ENCODE measurements around the gene MACROD2.

Gene MACROD2

DNA sequence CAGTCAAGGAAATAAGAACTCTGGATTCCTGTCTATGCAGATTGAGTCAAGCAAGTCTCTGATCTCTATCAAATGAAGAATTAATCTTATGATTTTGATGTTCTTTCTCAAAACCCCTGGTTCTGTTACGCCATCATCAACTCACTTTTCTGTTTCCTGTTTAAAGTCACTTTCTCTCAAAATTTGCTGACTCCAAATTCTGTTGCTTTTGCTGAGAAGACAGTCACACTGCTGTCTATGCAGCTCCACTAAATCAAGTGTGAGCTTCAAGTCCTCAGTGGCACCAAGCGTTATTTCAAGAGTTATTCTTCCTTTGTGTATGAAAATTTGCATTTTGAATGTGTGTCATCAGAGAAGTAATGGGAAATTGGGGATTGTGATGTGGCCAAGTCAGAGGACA lies 1914.7 kb downstream of the MACROD2 start:
- Histone ChIP-seq H3K4me3 (ENCODE audit: low read depth, low read length) (no peak overlapping the region), H3K4me1 (no peaks in the 10 kb centered on the region), H3K9me3 (no peaks in the 10 kb centered on the region), H3K36me3 (no peaks in the 10 kb centered on the region), H3K27me3 (no peaks in the 10 kb centered on the region)
- TF ChIP-seq, protein P1, sequence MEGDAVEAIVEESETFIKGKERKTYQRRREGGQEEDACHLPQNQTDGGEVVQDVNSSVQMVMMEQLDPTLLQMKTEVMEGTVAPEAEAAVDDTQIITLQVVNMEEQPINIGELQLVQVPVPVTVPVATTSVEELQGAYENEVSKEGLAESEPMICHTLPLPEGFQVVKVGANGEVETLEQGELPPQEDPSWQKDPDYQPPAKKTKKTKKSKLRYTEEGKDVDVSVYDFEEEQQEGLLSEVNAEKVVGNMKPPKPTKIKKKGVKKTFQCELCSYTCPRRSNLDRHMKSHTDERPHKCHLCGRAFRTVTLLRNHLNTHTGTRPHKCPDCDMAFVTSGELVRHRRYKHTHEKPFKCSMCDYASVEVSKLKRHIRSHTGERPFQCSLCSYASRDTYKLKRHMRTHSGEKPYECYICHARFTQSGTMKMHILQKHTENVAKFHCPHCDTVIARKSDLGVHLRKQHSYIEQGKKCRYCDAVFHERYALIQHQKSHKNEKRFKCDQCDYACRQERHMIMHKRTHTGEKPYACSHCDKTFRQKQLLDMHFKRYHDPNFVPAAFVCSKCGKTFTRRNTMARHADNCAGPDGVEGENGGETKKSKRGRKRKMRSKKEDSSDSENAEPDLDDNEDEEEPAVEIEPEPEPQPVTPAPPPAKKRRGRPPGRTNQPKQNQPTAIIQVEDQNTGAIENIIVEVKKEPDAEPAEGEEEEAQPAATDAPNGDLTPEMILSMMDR (IDR thresholded peaks at IDR 0.05; ENCODE audit: low read depth, low read length) = no peak
- DNase-seq = no peak

DNA sequence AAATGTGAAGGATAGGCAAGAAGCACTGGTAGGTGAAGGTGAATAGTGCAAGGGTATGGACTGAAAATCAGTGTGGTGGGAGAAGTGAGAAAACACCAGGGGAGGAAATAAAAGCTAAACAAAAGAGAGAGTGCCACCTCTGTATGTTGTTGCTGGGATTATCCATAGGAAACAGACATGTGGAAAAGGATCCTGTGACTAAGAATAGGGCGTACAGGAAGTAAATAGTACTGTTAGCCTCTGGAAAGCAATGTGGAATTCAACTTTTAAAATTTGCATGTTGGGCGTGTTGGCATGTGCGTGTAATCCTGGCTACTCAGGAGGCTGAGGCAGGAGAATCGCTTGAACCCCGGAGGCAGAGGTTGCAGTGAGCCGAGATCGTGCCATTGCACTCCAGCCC lies 1916.3 kb downstream of the MACROD2 start:
- Histone ChIP-seq H3K4me3 (ENCODE audit: low read depth, low read length) (no peak overlapping the region), H3K9me3 (no peaks in the 10 kb centered on the region), H3K36me3 (no peaks in the 10 kb centered on the region), H3K27me3 (no peaks in the 10 kb centered on the region), H3K4me1 (no peaks in the 10 kb centered on the region)
- TF ChIP-seq, protein P1 (IDR thresholded peaks at IDR 0.05; ENCODE audit: low read depth, low read length) = no peak
- DNase-seq = no peak

DNA sequence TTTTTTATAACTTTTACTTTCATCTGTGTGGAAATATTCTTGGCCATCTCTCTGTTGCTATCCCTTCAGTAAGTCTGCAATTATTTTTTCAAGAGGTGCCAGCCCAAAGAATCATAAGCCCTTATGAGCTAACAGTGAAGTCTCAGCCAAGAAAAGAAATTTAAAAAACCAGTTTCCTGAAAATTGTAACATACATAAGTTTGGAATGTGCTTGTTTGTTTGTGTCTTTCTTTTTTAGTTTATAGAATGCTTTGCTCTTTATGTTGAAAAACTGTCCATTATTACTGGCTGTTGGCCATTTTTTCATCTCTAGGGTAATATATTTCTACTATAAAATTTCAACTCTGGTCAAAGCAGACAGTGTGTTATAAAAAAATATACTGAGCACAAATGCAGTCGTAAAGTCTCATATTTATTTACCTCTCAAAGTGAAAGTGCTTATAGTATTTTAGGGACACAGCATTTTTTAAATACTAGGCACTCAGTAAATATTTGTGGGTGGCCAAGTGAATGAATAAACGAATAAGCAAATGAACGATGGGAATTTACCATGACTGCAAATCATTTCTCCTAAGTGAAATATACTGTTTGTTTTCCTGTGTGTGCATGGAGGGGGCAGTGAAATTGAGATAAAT lies 1918.2 kb downstream of the MACROD2 start:
- no peak overlapping the region for H3K4me3 ChIP-seq (ENCODE audit: low read depth, low read length)
- H3K9me3 ChIP-seq = no peaks in the 10 kb centered on the region
- no peak for DNase-seq
- no peaks in the 10 kb centered on the region for H3K4me1 ChIP-seq
- H3K27me3 ChIP-seq = no peaks in the 10 kb centered on the region
- TF ChIP-seq, protein P1 (IDR thresholded peaks at IDR 0.05; ENCODE audit: low read depth, low read length) = no peak
- no peaks in the 10 kb centered on the region for H3K36me3 ChIP-seq

DNA sequence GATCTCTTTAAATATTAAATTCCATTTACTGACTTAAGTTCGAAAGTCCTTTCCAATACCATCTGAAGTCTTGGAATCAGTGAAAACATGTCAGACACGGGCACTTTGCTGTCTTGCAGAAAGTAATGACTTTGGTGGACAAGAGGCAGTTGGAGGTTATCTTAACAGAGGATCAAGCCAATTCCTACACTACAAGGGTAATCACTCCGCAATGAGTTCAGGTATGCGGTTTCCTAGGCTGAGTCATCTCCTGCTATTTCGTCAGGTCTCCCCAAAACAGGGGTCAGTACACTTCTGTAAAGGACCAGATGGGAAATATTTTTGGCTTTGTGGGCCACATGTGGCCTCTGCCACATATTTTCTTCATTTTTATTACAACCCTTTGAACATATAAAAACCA lies 1921.3 kb downstream of the MACROD2 start:
- Histone ChIP-seq H3K4me3 (ENCODE audit: low read depth, low read length) (no peak overlapping the region), H3K36me3 (no peaks in the 10 kb centered on the region), H3K27me3 (no peaks in the 10 kb centered on the region), H3K4me1 (no peaks in the 10 kb centered on the region), H3K9me3 (no peaks in the 10 kb centered on the region)
- no peak for DNase-seq
- TF ChIP-seq, protein P1 (IDR thresholded peaks at IDR 0.05; ENCODE audit: low read depth, low read length) = no peak

DNA sequence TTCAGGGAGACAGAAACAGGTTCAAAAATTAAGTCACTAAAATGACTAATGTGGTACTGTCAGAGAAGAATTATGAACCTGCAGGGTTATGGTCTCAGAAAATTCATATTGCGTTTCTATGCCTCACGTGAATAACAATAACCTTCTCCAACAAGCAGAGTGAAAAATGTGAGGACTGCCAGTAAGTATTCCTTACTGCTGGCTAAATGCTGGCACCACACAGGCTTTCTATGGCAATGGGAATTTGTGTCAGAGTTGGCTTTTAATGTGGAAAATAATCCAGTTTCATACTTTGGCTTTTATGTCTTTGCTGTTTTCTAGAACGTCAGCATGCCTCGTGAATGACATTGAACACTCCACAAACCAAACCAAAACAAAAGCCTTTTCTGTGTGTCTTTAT lies 1922.0 kb downstream of the MACROD2 start:
- H3K9me3 ChIP-seq = no peaks in the 10 kb centered on the region
- TF ChIP-seq, protein P1 (IDR thresholded peaks at IDR 0.05; ENCODE audit: low read depth, low read length) = no peak
- no peak for DNase-seq
- H3K4me3 ChIP-seq (ENCODE audit: low read depth, low read length) = no peak overlapping the region
- H3K27me3 ChIP-seq = no peaks in the 10 kb centered on the region
- no peaks in the 10 kb centered on the region for H3K36me3 ChIP-seq
- H3K4me1 ChIP-seq = no peaks in the 10 kb centered on the region

DNA sequence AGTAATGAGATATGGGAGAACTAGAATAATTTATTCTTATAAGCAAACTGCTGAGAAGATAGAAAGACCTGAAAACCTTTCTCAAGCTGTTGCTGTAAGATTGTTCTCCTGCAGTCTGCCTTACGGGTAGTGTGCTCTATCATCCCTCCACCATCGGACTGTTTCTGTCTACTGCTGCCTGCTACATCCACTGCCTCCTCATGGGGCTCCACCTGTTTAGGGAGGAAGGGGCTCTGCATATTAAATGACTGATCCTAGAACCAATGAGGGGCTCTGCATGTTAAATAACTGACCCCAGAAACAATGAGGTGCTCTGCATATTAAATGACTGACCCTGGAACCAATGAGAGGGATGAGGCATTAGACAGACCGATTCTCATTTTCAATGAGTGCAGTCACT lies 1923.3 kb downstream of the MACROD2 start:
- H3K9me3 ChIP-seq = no peaks in the 10 kb centered on the region
- H3K4me1 ChIP-seq = no peaks in the 10 kb centered on the region; the same call in 1 of the 2 replicates
- H3K27me3 ChIP-seq = no peaks in the 10 kb centered on the region
- H3K36me3 ChIP-seq = no peaks in the 10 kb centered on the region
- TF ChIP-seq, protein P1 (IDR thresholded peaks at IDR 0.05; ENCODE audit: low read depth, low read length) = no peak
- H3K4me3 ChIP-seq (ENCODE audit: low read depth, low read length) = no peak overlapping the region
- no peak for DNase-seq
